ENCODE data around the gene LRRC30. TPM values are rescaled to one million over a fixed set of nuclear protein-coding genes. Genes with fewer than 3 reads are reported as not detected.

Gene LRRC30
- not detected in 5 replicates for total RNA-seq (2022; extraction: Qiagen RNA extraction; ENCODE audit: low read depth)

DNA sequence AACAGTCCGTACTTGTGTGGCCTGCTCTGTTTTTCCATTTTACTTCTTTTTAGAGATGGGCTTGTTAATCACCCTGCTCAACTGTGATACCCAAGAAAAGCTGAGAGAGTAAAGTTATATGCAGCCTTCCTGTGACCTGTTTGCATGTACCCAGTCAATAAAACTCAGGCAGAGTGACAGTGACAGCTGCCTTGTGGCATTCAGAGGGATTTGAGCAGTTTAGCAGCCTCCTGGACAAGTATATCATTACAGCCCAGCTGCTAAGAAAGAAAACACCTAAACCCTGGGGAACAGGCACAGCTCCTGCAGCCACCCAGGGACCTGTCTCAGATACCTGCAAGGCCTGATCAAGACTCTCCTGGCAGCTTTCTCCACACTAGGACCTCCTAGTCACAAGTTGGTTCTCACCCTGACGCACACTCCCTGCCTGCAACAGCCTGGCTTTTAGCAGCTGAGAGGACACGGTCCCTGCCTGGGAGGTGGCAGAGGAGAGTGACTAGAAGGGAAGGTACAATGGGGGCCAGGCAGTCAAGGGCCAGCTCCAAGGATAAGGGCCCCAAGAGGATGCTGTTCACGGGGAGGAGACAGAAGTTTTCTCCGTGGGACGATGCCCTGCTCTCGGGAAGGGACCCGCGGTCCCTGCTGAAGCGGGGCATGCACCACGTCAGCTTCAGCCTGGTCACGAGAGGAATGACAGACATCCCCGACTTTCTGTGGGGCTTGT lies at the start of gene LRRC30:
Gene LRRC30, plus strand, starts transcription at position 464 of the 724 bp plus-strand sequence. Its CDS starts 50 bp downstream, at position 514.

Other genes starting within 250 kb of the LRRC30 start
- gene LAMA1, start 113.3 kb upstream of the LRRC30 start, total RNA-seq (2022; extraction: Qiagen RNA extraction; ENCODE audit: low read depth): 0.02 to 0.12 TPM (median 0.07 TPM) in 5 replicates